ACC112 (cell line): Measurements from ENCODE around the gene FAM118A.
"Not testable (repeated sequence)": the region's sequence is repeated elsewhere in the genome, so short reads cannot be mapped to it uniquely, and the experiment has no call there.

Source experiments
- H2AFZ ChIP-seq: fragments of 200-600 bp; sonication (generic); one replicate; pipeline ENCODE4 v1.6.0; 2017; ENCODE audit warnings: antibody characterized with exemption, low read length; ENCODE audit not compliant: unreplicated experiment
- H3K27ac ChIP-seq: fragments of 200-600 bp; sonication (generic); 2 replicates; pipeline ENCODE4 v1.5.1; 2014; ENCODE audit warnings: low read depth, mild to moderate bottlenecking, antibody characterized with exemption, low read length, moderate library complexity
- H3K27me3 ChIP-seq: fragments of 200-600 bp; sonication (generic); 2 replicates; pipeline ENCODE4 v1.6.1; 2014; ENCODE audit warnings: mild to moderate bottlenecking, antibody characterized with exemption, low read length, moderate library complexity, mixed read lengths; ENCODE audit not compliant: insufficient read depth
- H3K36me3 ChIP-seq: fragments of 200-600 bp; sonication (generic); 2 replicates; pipeline ENCODE4 v1.6.1; 2016; ENCODE audit warnings: mild to moderate bottlenecking, antibody characterized with exemption, low read length, moderate library complexity, mixed read lengths; ENCODE audit not compliant: insufficient read depth
- H3K4me1 ChIP-seq: fragments of 200-600 bp; sonication (generic); one replicate; pipeline ENCODE4 v1.6.1; 2016; ENCODE audit warnings: low read length, mixed read lengths; ENCODE audit not compliant: insufficient read depth, unreplicated experiment, control insufficient read depth
- H3K4me3 ChIP-seq: fragments of 200-600 bp; sonication (generic); 2 replicates; pipeline ENCODE4 v1.5.1; 2014; ENCODE audit warnings: mild to moderate bottlenecking, low read depth, low read length
- H3K79me2 ChIP-seq: fragments of 200-600 bp; sonication (generic); one replicate; pipeline ENCODE4 v1.6.0; 2016; ENCODE audit warnings: low read length; ENCODE audit not compliant: control insufficient read depth, unreplicated experiment, insufficient read depth

The FAM118A gene

DNA sequence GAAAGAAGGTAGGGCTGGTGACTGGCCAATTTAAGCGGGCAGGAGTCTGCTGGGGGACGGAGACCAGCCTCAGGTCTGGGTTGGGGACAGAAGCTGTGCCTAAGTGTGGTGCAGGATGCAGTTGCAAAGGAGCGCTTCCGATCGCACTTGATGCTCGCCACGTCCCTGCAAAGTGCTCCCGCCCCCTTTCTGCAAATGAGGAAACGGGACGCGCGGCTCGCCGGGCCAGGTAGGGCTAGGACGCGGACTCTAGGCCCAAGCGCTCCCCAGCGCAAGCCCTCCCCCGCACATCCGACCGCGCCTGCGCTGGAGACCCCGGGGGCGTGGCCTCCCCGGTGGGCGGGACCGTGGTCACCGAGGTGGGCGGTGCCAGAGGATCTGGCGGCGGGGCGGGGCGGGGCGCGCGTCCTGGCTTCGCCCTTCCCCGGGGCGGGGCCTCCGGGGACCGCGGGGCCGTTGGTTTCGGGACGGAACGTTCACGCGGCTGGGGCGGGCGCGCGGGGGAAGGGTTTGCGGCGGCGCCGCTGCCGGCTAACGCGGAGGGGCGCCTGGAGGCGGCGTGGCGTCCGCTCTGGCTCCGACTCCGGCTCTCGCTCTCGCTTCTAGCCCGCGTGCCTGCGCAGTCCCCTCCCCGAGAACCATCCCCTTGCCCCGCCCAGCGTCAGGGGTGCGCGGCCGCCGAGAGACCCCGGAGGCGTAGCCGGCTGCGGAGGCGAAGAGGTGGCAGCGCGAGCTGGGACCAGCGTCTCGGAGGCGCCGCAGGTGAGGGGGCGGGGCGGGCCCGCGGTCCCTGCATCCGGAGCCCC, at the start of gene FAM118A:
Gene FAM118A (plus strand): TSS at position 513 of the 806 bp plus-strand sequence. CDS start 12,446 bp downstream, outside the sequence.
- Histone ChIP-seq H3K4me1 (no peaks in the 10 kb centered on the region), H3K4me3 (peak within 1 kb of the TSS; percentile 85), H3K36me3 (no peaks in the 10 kb centered on the region), H2AFZ (peak within 1 kb of the TSS; percentile 60), H3K27ac (no peak within 1 kb of the TSS), H3K27me3 (no peaks in the 10 kb centered on the region), H3K79me2 (peaks cover 11% of the 10 kb centered on the region)

DNA sequence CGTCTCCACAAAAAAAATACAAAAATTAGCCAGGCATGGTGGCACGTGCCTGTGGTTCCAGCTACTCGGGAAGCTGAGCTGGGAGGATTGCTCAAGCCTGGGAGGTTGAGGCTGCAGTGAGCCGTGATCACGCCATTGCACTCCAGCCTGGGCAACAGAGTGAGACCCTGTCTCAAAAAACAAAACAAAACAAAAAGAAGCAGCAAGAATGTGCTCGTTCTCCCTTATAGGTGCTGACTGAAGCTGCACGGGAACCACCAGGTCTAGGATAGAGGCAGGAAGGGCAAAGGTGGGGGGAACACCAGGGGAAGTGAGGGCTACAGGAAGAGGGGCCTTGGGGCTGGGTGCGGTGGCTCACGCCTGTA, 49.4 kb upstream of the FAM118A start:
- H3K4me1 ChIP-seq, H3K27me3 ChIP-seq, H3K36me3 ChIP-seq, H3K79me2 ChIP-seq, H2AFZ ChIP-seq, H3K4me3 ChIP-seq, H3K27ac ChIP-seq: not testable (repeated sequence)

DNA sequence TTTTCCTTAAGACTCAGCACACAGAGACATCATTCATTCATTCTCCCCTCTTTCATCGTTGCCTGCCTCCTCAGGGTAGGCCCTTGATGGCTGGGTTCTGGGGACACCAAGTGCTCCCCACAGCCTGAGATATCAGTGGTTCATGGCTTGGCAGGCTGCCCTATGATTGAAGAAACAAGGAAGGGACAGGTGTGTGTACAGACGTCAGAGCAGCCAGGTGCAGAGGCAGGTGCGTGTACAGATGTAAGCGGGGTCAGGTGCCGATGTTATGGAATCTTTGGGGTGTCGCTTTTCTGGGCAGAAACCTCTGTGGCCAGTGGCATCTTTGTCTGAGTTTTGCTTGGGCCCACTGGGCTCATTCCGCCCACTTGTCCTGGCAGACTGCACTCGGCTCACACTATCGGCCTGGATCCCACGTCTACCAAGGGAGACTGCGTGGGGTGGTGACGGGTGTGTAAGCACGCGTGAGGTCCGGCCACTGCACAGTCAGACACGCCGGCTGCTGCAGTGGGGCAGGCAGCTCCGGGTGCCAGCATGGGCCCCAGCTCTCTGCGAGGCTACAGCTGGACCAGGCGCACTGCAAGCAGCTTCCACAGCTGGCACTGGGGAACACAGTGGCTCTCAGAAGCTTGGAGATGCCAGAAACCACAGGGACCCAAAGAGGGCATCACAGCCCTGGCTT, 48.2 kb upstream of the FAM118A start:
- H3K4me1 ChIP-seq: no peaks in the 10 kb centered on the region
- no peaks in the 10 kb centered on the region for H3K27me3 ChIP-seq
- H2AFZ ChIP-seq: no peak overlapping the region
- H3K27ac ChIP-seq: no peak overlapping the region
- H3K79me2 ChIP-seq: no peaks in the 10 kb centered on the region
- no peaks in the 10 kb centered on the region for H3K36me3 ChIP-seq
- no peak overlapping the region for H3K4me3 ChIP-seq

DNA sequence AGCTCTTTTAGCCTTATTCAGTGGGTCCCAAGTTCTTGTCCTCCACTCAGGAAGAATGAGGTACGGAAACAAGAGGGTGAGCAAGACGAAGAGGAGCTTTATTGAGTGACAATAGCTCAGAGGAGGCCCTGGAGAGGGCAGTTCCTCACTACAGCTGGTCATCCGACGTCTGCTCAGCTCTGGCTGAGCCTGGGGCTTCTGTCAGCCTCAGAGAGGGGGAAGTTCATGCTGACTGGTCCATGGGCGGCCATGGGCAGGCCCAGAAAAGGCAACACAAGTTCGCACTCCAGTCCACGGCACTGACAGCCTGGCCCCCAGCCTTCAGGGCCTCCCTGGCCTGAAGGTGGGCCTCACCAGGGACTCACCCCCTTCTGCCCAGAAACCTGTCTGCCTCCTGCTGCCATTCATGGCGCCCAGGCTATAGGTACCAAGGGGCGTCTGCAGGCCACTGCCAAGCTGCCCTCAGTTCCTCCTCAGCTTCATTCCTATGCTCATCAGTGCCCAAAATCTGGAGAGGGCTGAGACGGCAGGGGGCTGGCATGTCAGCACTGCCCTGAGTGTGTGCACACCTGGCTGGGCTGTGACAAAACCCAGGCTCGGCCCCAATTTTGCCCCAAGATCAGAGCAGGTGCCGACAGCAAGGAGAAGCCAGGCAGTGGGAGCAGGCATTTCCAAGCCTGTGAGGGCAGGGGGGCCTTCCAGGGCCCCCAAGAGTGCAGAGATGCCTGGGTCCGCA, 47.4 kb upstream of the FAM118A start:
- Histone ChIP-seq H3K79me2 (no peaks in the 10 kb centered on the region), H3K27me3 (no peaks in the 10 kb centered on the region), H3K27ac (no peak overlapping the region), H3K4me1 (no peaks in the 10 kb centered on the region), H3K4me3 (no peak overlapping the region), H2AFZ (no peak overlapping the region), H3K36me3 (no peaks in the 10 kb centered on the region)

DNA sequence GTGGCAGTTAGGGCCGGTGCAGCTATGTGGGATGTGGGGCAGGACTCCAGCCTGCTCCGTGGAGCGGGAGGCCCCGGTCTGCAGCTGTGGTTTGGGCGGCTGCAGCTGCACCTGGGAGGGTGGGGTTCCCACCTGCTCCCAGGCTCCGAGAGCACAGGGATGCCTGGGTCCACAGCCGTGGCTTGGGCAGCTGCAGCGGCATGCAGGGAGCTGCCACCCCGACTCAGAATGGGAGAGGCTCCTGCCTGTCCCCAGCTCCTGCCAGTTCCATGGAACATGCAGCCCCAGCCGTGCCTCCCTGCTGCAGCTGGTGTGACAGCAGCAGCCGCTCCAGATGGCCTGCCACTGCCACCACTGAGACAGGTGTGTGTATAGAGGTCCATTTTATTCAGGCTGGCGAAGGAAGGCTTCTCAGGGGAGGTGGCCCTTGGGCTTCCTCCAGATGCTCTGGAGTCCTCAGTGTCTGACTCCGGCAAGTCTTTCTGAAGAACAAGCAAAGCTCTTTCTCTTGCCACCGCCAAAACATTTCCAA, 46.7 kb upstream of the FAM118A start:
- Histone ChIP-seq H3K27me3 (no peaks in the 10 kb centered on the region), H3K79me2 (no peaks in the 10 kb centered on the region), H3K36me3 (no peaks in the 10 kb centered on the region), H3K27ac (no peak overlapping the region), H3K4me1 (no peaks in the 10 kb centered on the region), H3K4me3 (no peak overlapping the region), H2AFZ (no peak overlapping the region)

DNA sequence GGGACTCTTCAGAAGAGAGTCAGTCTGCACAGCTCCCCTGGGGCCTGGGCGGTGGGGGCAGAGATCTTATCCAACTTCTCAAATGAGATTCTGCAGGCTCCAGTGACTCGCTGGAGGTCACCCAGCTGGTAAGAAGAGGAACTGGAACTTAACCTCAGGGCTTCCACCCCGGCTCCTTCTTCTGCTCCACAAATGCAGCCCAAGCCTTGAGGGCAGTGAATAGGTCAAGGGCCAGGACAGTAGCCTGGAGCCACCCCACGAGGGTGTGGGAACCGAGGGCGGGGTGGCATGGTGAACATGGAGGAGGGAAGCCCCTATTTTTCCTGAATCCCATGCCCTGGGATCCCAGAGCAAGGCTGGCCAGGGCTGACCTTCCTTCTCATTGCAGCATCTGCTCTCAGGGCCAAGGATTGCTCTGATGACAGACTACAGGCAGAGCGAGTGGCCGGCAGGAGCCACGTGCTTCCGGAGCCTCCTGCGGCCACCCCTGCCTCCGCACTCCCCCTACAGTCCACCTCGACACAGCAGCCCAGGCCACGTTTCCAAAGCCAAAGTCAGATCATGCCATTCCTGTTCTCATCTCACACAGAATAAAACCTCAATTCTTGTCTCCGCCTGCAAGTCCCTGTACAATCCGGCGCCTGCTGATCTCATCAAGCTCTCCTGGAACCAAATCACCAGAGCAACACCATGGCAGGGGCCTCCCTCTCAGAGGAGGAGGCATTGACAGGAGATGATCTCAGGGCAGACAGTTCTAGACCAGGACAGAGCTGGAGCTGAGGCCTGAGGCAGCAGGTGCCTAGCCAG, 46.1 kb upstream of the FAM118A start:
- no peak overlapping the region for H2AFZ ChIP-seq
- no peaks in the 10 kb centered on the region for H3K79me2 ChIP-seq
- no peak overlapping the region for H3K4me3 ChIP-seq
- H3K36me3 ChIP-seq: no peaks in the 10 kb centered on the region
- no peaks in the 10 kb centered on the region for H3K27me3 ChIP-seq
- H3K4me1 ChIP-seq: no peaks in the 10 kb centered on the region
- no peak overlapping the region for H3K27ac ChIP-seq

DNA sequence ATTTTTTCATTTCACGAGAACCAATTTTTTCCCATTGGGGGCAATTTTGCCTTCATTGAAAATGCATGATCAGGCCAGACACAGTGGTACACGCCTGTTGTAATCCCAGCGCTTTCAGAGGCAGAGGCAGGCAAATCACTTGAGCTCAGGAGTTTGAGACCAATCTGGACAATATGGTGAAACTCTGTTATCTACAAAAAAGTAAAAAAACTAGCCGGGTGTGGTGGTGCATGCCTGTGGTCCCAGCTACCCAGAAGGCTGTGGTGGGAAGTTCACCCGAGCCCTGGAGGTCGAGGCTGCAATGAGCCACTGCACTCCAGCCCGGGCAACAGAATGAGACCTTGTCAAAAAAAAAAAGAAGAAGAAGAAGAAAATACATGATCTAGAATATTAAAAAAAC, 44.2 kb upstream of the FAM118A start:
- H3K79me2 ChIP-seq: no peaks in the 10 kb centered on the region

DNA sequence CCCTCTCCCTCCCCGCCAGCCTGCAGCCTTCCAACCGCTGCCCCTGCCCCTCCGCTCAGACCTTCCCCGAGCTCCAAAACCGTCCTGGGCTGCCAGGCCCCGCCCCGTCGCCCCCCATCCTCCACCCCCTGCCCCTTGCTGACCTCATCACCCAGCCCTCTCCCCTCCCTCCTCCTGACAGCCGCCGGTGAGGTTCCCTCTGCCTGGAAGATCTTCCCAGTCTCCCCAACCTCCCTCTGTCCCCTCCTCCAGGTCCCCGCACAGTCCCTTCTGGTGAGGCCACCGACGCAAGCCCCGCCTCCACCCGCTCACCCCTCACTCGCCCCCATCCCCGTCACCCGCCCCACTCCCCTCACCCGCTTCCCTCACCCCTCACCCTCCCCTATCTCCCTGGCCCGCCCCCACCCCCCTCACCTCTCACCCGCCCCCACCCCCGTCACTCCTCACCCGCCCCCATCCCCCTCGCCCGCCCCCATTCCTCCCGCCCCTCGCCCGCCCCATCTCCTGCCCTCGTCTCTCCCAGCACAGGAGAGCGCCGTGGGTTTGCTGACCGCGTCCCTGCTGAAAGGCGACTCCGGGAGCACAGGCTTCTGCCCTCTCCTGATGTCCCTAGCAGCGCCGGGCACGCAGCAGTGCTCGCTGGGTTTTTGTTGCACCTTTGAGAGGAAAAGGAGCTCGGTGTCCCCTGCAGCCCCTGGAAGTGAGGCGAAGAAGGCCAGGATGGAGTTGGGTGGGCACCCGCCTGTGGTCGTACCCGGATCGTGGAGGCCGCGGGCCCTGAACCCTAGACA, 41.4 kb upstream of the FAM118A start:
- H3K4me3 ChIP-seq: peak overlapping the region; percentile 79
- H3K79me2 ChIP-seq: no peaks in the 10 kb centered on the region
- H3K27me3 ChIP-seq: no peaks in the 10 kb centered on the region
- H3K36me3 ChIP-seq: no peaks in the 10 kb centered on the region
- H3K4me1 ChIP-seq: no peaks in the 10 kb centered on the region
- H3K27ac ChIP-seq: no peak overlapping the region
- peak overlapping the region; percentile 53 for H2AFZ ChIP-seq

More for the DNA sequence above, 44.2 kb upstream of the FAM118A start:
- Histone ChIP-seq H2AFZ (no peak overlapping the region), H3K36me3 (no peaks in the 10 kb centered on the region), H3K4me1 (no peaks in the 10 kb centered on the region), H3K4me3 (no peak overlapping the region), H3K27me3 (no peaks in the 10 kb centered on the region), H3K27ac (no peak overlapping the region)

DNA sequence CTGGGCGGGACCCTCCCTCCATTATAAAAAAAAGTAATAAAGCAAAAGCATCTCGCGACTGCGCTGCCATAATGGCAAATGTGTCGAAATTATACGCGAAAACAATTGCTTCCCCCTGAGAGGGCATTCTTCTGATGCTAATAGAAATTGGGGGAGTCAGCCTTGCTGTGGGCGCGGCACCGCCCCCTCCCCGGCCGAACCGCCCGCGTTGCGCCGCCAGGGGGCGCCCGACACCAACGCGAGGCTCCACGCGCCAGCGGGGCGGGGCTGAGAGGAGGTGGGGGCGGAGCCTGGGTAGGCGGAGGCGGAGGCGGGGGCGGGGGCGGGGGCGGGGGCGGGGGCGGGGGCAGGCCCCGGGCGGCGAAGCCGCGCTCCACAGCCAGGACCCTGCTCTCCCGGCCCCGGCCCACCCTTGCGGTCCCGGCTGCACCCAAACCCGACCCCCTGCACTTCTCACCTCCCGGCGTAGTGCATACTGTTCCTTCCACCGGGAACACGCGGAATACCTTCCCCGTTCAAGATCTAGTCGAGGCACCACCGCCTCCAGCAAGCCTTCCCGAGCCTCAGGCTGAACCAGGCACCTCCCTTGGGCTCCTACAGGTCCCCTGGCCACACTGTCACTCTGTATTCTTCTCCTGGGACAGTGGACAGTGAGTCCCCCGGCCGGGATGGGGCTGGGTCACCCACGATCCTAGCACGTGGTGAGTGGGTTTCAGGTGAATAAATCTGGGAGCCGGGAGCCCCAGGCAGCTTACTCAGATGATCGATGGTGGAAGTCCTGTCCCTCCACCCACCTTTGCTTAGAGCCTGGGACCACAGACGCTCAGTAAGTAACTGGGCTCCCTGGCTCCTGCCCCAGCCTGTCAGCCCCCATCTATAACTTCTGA, 40.5 kb upstream of the FAM118A start:
- Histone ChIP-seq H3K27ac (no peak overlapping the region), H3K36me3 (no peaks in the 10 kb centered on the region), H3K27me3 (no peaks in the 10 kb centered on the region), H3K4me1 (no peaks in the 10 kb centered on the region), H3K79me2 (no peaks in the 10 kb centered on the region), H3K4me3 (peak overlapping the region; percentile 79), H2AFZ (peak overlapping the region; percentile 60)
